GM21723 (cell line): ENCODE results near the gene CPSF4.
A peak's percentile ranks its signal among the peaks of the same experiment; 100 is the strongest.

ENCODE experiments used
- ATAC-seq: cut with Tn5 transposase; IDR thresholded peaks from one replicate; pipeline ENCODE4 v1.9.1; 2021; ENCODE audit warnings: mild to moderate bottlenecking, moderate library complexity; ENCODE audit not compliant: unreplicated experiment

Gene CPSF4

GRCh38 chr7:99446096-99446495, 7.4 kb downstream of the CPSF4 start:
- ATAC-seq: no peak

- no peak for ATAC-seq
These were observed 9.2 kb downstream of the CPSF4 start for GRCh38 chr7:99447943-99448342.

GRCh38 chr7:99448855-99449254, 10.1 kb downstream of the CPSF4 start:
- ATAC-seq: no peak

- no peak for ATAC-seq
These were observed 10.6 kb downstream of the CPSF4 start for GRCh38 chr7:99449326-99449725.

GRCh38 chr7:99451936-99452335, 13.2 kb downstream of the CPSF4 start:
- ATAC-seq: no peak

- no peak for ATAC-seq
These were observed 13.8 kb downstream of the CPSF4 start for GRCh38 chr7:99452541-99452940.

GRCh38 chr7:99453105-99453504, 14.4 kb downstream of the CPSF4 start:
- ATAC-seq: no peak

- no peak for ATAC-seq
These were observed 17.1 kb downstream of the CPSF4 start for GRCh38 chr7:99455874-99456273.

- ATAC-seq: no peak
These were observed 17.5 kb downstream of the CPSF4 start for GRCh38 chr7:99456288-99456687.

GRCh38 chr7:99457050-99457649, 18.4 kb downstream of the CPSF4 start:
- no peak for ATAC-seq

GRCh38 chr7:99457650-99458493, 19.1 kb downstream of the CPSF4 start:
- no peak for ATAC-seq

GRCh38 chr7:99459087-99459486, 20.3 kb downstream of the CPSF4 start:
- ATAC-seq: no peak

- no peak for ATAC-seq
These were observed 21.9 kb downstream of the CPSF4 start for GRCh38 chr7:99460651-99461050.

- ATAC-seq: no peak
These were observed 22.5 kb downstream of the CPSF4 start for GRCh38 chr7:99461221-99461620.

- peak; percentile 7 for ATAC-seq
These were observed 26.7 kb downstream of the CPSF4 start for GRCh38 chr7:99465421-99465768.

- no peak for ATAC-seq
These were observed 29.7 kb downstream of the CPSF4 start for GRCh38 chr7:99468336-99468918.

GRCh38 chr7:99469381-99470065, 30.8 kb downstream of the CPSF4 start:
- ATAC-seq: no peak

- peak; percentile 93 for ATAC-seq
These were observed 34.0 kb downstream of the CPSF4 start, which contains the start of gene ZNF789 for GRCh38 chr7:99472561-99473314. TSS of gene ZNF789 (plus strand) at chr7:99472890. CDS start at chr7:99476457, 3,567 bp downstream.

GRCh38 chr7:99473315-99473596, 34.5 kb downstream of the CPSF4 start:
- ATAC-seq: peak; percentile 18

GRCh38 chr7:99476107-99476506, 37.4 kb downstream of the CPSF4 start:
- ATAC-seq: no peak
